HepG2 (cell line): ENCODE results near the gene TMEM214. TPM values are rescaled to one million over a fixed set of nuclear protein-coding genes. Genes with fewer than 3 reads are reported as not detected.

ENCODE experiments used
- ARNT ChIP-seq: fragments of 450-650 bp; IDR thresholded peaks from 2 replicates; pipeline ENCODE4 v1.6.1; 2017
- ATF3 ChIP-seq: sonication (generic); formaldehyde crosslinking; IDR thresholded peaks from 2 replicates; pipeline ENCODE4 v1.4.0; 2020; ENCODE audit warnings: missing genetic modification reagents
- PRDM15 ChIP-seq: sonication (generic); formaldehyde crosslinking; IDR thresholded peaks from 2 replicates; pipeline ENCODE4 v1.4.0; 2020; ENCODE audit warnings: missing genetic modification reagents
- RBM39 ChIP-seq: fragments of 200-400 bp; formaldehyde crosslinking; IDR thresholded peaks from one replicate; pipeline ENCODE4 v1.6.1; 2018; ENCODE audit warnings: antibody characterized with exemption, mild to moderate bottlenecking, low read depth, low read length; ENCODE audit not compliant: poor library complexity, severe bottlenecking
- RFX1 ChIP-seq: fragments of 450-650 bp; IDR thresholded peaks from 2 replicates; pipeline ENCODE4 v1.6.1; 2017
- SNRNP70 ChIP-seq: fragments of 200-400 bp; formaldehyde crosslinking; IDR thresholded peaks from 2 replicates; pipeline ENCODE4 v1.6.1; 2017; ENCODE audit warnings: mild to moderate bottlenecking, low read depth, low read length, moderate library complexity
- TAF1 ChIP-seq: sonication (generic); formaldehyde crosslinking; IDR thresholded peaks from 2 replicates; pipeline ENCODE4 v1.4.0; 2020; ENCODE audit warnings: missing genetic modification reagents
- TBX2 ChIP-seq: sonication (generic); formaldehyde crosslinking; IDR thresholded peaks from 2 replicates; pipeline ENCODE4 v1.5.0; 2020; ENCODE audit warnings: missing genetic modification reagents, mild to moderate bottlenecking, borderline replicate concordance
- TCF7L2 ChIP-seq: IDR thresholded peaks from 2 replicates; pipeline ENCODE4 v1.6.1; 2011; ENCODE audit warnings: mild to moderate bottlenecking, low read depth, low read length, moderate library complexity
- THAP9 ChIP-seq: sonication (generic); formaldehyde crosslinking; IDR thresholded peaks from 2 replicates; pipeline ENCODE4; 2020; ENCODE audit warnings: missing genetic modification reagents, mild to moderate bottlenecking, borderline replicate concordance
- ZBTB38 ChIP-seq: sonication (generic); formaldehyde crosslinking; IDR thresholded peaks from 2 replicates; pipeline ENCODE4 v1.5.1; 2020; ENCODE audit warnings: mild to moderate bottlenecking, missing genetic modification reagents
- ZNF101 ChIP-seq: sonication (generic); formaldehyde crosslinking; IDR thresholded peaks from 2 replicates; pipeline ENCODE4 v1.4.0; 2020; ENCODE audit warnings: mild to moderate bottlenecking, low read depth, missing genetic modification reagents, borderline replicate concordance
- ZNF234 ChIP-seq: sonication (generic); formaldehyde crosslinking; conservative IDR thresholded peaks from 2 replicates; pipeline ENCODE4 v1.5.1; 2020; ENCODE audit warnings: mild to moderate bottlenecking, missing genetic modification reagents
- ZNF276 ChIP-seq: sonication (generic); formaldehyde crosslinking; IDR thresholded peaks from 2 replicates; pipeline ENCODE4 v1.4.0; 2020; ENCODE audit warnings: mild to moderate bottlenecking, low read depth, missing genetic modification reagents
- ZNF329 ChIP-seq: sonication (generic); formaldehyde crosslinking; IDR thresholded peaks from 2 replicates; pipeline ENCODE4 v1.9.0; 2021; ENCODE audit warnings: low read depth, mild to moderate bottlenecking, missing genetic modification reagents
- ZXDC ChIP-seq: sonication (generic); formaldehyde crosslinking; IDR thresholded peaks from 2 replicates; pipeline ENCODE4 v1.5.0; 2020; ENCODE audit warnings: mild to moderate bottlenecking, missing genetic modification reagents
- polyA plus RNA-seq, 8 experiments: library from polyadenylated mRNA; depleted of rRNA in 3 of 8; stranded (reverse) in 7 of 8; unstranded in 1 of 8; fragments of >200 nt; fragmentation: Illumina TruSeq in 4 of 8; extraction: Trizol in 4 of 8; gene quantifications; 2 replicates each; pipeline versions ENCODE4 v1.2.1 to v1.2.3, GENCODE V29; 2011 to 2016; ENCODE audit warnings: low read depth in 4 of 8, missing spikeins in 1 of 8, mixed read lengths in 1 of 8; ENCODE audit not compliant: insufficient read depth in 1 of 8
- total RNA-seq, 5 experiments: library from RNA; depleted of rRNA; stranded (reverse); fragments of >200 nt; fragmentation: Illumina TruSeq; extraction: Trizol; gene quantifications; 2 replicates each; pipeline ENCODE4 v1.2.3, GENCODE V29; 2016; ENCODE audit warnings: low read depth in 1 of 5

TMEM214 gene
- total and polyA plus RNA-seq, 2 of the 13 experiments (the other 11 are each of a cell fraction or from before 2014, with no cell fraction given): 58.3 to 132 TPM

- TF ChIP-seq ZNF329 (CRISPR knock-in tag) (no peak), ATF3 (CRISPR knock-in tag) (peak; percentile 5; the same call in 1 of the 2 replicates), ARNT (no peak), THAP9 (CRISPR knock-in tag) (peak; percentile 59; the same call in 1 of the 2 replicates), SNRNP70 (no peak), ZXDC (CRISPR knock-in tag) (no peak), TBX2 (0 out of 2 replicates have a peak, but pooled peaks have one; percentile 62), ZNF234 (CRISPR knock-in tag) (no peak; the same call in 1 of the 2 replicates), TCF7L2 (no peak), ZBTB38 (CRISPR knock-in tag) (peak; percentile 81; the same call in 1 of the 2 replicates), RBM39 (peak; percentile 11), ZNF101 (CRISPR knock-in tag) (no peak), TAF1 (CRISPR knock-in tag) (peak; percentile 68), ZNF276 (CRISPR knock-in tag) (no peak), PRDM15 (CRISPR knock-in tag) (0 out of 2 replicates have a peak, but pooled peaks have one; percentile 10), RFX1 (no peak)
Measured at GRCh38 chr2:27086724-27087593, 54.2 kb downstream of the TMEM214 start, which contains the start of gene KHK (continued).
